ENCODE data around the gene SNAP25. TPM values are rescaled to one million over a fixed set of nuclear protein-coding genes. Genes with fewer than 3 reads are reported as not detected.

Gene SNAP25
- total and polyA plus RNA-seq, 2 donors (not counting 1 experiment from before 2014, with no cell fraction given) = 0.27 TPM; not detected in 1

DNA sequence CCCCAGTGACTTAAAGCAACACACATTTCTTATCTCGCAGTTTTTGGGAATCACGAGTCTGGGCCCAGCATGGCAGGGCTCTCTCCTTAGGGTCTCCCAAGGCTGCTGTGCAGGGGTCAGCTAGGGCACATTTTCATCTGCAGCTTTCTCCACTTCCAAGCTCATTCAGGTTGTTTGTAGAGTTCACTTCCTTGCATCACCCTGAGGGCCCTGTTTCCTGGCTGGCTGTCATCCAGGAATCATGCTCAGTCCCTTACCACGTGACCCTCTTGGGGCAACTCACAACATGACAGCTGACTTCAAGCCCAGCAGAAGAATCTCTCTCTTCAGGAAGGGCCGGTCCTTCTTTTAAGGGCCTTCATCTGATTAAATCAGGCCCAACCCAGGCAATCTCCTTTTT is 21.3 kb downstream of the SNAP25 start:
- no peaks in the 10 kb centered on the region for H4K20me1 ChIP-seq (ENCODE audit: control insufficient read depth, insufficient read depth, low read length, poor library complexity, severe bottlenecking)
- no peak for DNase-seq
- no peak overlapping the region for H3K4me2 ChIP-seq (replicated peaks; ENCODE audit: low read depth, low read length, poor library complexity, severe bottlenecking)
- ChIA-PET CTCF (no interaction called here), POLR2A (no interaction called here)
- Mint-ChIP-seq H3K27me3 (peaks cover 6% of the 10 kb centered on the region), H3K4me3 (no peak overlapping the region), H3K9me3 (ENCODE audit: insufficient read depth) (no peaks in the 10 kb centered on the region), H3K4me1 (no peaks in the 10 kb centered on the region), H3K27ac (no peak overlapping the region)
- H3K4me3 ChIP-seq (ENCODE audit: control extremely low read depth in 1 of 5, extremely low read depth in 1 of 5, insufficient read depth in 1 of 5, low read depth in 2 of 5, low read length in 4 of 5) = no peak overlapping the region
- 20% methylated on average over 4 of the region's 4 CpGs for WGBS (ENCODE audit: insufficient coverage)
- H3K27me3 ChIP-seq (replicated peaks in 1 of 4; ENCODE audit: control extremely low read depth in 1 of 4, control insufficient read depth in 3 of 4, insufficient read depth in 4 of 4, low read length in 3 of 4) = peaks cover 0 to 8% (median 0%) of the 10 kb centered on the region in 4 experiments
- H3K27ac ChIP-seq (ENCODE audit: low read length in 2 of 2) = no peak overlapping the region
- no peaks in the 10 kb centered on the region for H3K9me3 ChIP-seq (ENCODE audit: control extremely low read depth in 1 of 3, control insufficient read depth in 2 of 3, insufficient read depth in 1 of 3, low read length in 2 of 3)
- H3K4me1 ChIP-seq (ENCODE audit: control insufficient read depth in 2 of 2, insufficient read depth in 2 of 2, low read length in 2 of 2) = no peaks in the 10 kb centered on the region
- no peak overlapping the region for H3K9ac ChIP-seq (ENCODE audit: low read length)
- no peak overlapping the region for H2AFZ ChIP-seq (ENCODE audit: insufficient read depth, low read depth, low read length, poor library complexity, severe bottlenecking)
- no peaks in the 10 kb centered on the region for H3K36me3 ChIP-seq (replicated peaks in 1 of 2; ENCODE audit: control extremely low read depth in 1 of 2, control insufficient read depth in 1 of 2, extremely low read depth in 1 of 2, insufficient read depth in 2 of 2, low read length in 1 of 2)
- ATAC-seq (ENCODE audit: low read depth) = no peak
- H3K79me2 ChIP-seq (ENCODE audit: control insufficient read depth, insufficient read depth, low read length) = no peaks in the 10 kb centered on the region
- TF ChIP-seq, protein P1, sequence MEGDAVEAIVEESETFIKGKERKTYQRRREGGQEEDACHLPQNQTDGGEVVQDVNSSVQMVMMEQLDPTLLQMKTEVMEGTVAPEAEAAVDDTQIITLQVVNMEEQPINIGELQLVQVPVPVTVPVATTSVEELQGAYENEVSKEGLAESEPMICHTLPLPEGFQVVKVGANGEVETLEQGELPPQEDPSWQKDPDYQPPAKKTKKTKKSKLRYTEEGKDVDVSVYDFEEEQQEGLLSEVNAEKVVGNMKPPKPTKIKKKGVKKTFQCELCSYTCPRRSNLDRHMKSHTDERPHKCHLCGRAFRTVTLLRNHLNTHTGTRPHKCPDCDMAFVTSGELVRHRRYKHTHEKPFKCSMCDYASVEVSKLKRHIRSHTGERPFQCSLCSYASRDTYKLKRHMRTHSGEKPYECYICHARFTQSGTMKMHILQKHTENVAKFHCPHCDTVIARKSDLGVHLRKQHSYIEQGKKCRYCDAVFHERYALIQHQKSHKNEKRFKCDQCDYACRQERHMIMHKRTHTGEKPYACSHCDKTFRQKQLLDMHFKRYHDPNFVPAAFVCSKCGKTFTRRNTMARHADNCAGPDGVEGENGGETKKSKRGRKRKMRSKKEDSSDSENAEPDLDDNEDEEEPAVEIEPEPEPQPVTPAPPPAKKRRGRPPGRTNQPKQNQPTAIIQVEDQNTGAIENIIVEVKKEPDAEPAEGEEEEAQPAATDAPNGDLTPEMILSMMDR (IDR thresholded peaks at IDR 0.05) = no peak
- no peak for TF ChIP-seq EZH2 (IDR thresholded peaks at IDR 0.05; ENCODE audit: borderline replicate concordance, insufficient read depth, low read depth, low read length, poor library complexity, severe bottlenecking)
- intact Hi-C loops (cut with micrococcal nuclease) = no loop called here

DNA sequence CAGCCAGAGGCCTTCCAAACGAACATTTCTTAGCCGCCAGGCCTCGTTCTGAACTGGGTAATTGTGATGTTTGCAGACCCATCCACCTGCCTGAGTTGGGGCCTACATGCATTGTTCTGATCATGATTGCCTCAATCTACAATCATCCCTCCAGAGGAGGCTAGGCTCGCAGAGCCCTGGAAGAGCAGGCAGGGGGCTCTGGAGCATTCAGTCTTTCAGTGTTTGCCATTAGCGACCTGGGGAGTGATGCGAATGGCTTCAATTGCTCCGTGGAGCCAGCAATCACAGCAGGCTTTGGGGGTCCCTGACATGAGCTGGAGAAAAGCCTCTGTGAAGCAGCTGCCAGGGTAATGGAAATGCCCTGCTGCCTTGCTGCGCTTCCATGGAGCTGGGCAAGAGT is 22.0 kb downstream of the SNAP25 start:
- no peaks in the 10 kb centered on the region for H3K9me3 ChIP-seq (ENCODE audit: control extremely low read depth in 1 of 3, control insufficient read depth in 2 of 3, insufficient read depth in 1 of 3, low read length in 2 of 3)
- H4K20me1 ChIP-seq (ENCODE audit: control insufficient read depth, insufficient read depth, low read length, poor library complexity, severe bottlenecking) = no peaks in the 10 kb centered on the region
- no peak overlapping the region for H3K4me3 ChIP-seq (ENCODE audit: control extremely low read depth in 1 of 5, extremely low read depth in 1 of 5, insufficient read depth in 1 of 5, low read depth in 2 of 5, low read length in 4 of 5)
- peaks cover 3% of the 10 kb centered on the region for H3K27me3 Mint-ChIP-seq
- CTCF ChIA-PET = no interaction called here
- H3K27ac ChIP-seq (ENCODE audit: low read length in 2 of 2) = no peak overlapping the region
- H3K36me3 ChIP-seq (replicated peaks in 1 of 2; ENCODE audit: control extremely low read depth in 1 of 2, control insufficient read depth in 1 of 2, extremely low read depth in 1 of 2, insufficient read depth in 2 of 2, low read length in 1 of 2) = no peaks in the 10 kb centered on the region
- H3K4me3 Mint-ChIP-seq = no peak overlapping the region
- 89% methylated on average over 8 of the region's 8 CpGs for WGBS (ENCODE audit: insufficient coverage)
- H3K9ac ChIP-seq (ENCODE audit: low read length) = no peak overlapping the region
- no peak overlapping the region for H3K4me2 ChIP-seq (replicated peaks; ENCODE audit: low read depth, low read length, poor library complexity, severe bottlenecking)
- H3K79me2 ChIP-seq (ENCODE audit: control insufficient read depth, insufficient read depth, low read length) = no peaks in the 10 kb centered on the region
- TF ChIP-seq, protein P1 (IDR thresholded peaks at IDR 0.05) = no peak
- no peak for TF ChIP-seq EZH2 (IDR thresholded peaks at IDR 0.05; ENCODE audit: borderline replicate concordance, insufficient read depth, low read depth, low read length, poor library complexity, severe bottlenecking)
- H3K27me3 ChIP-seq (replicated peaks in 1 of 4; ENCODE audit: control extremely low read depth in 1 of 4, control insufficient read depth in 3 of 4, insufficient read depth in 4 of 4, low read length in 3 of 4) = peaks cover 0 to 8% (median 0%) of the 10 kb centered on the region in 4 experiments
- no peaks in the 10 kb centered on the region for H3K9me3 Mint-ChIP-seq (ENCODE audit: insufficient read depth)
- H3K4me1 Mint-ChIP-seq = no peaks in the 10 kb centered on the region
- ATAC-seq (ENCODE audit: low read depth) = no peak
- no peaks in the 10 kb centered on the region for H3K4me1 ChIP-seq (ENCODE audit: control insufficient read depth in 2 of 2, insufficient read depth in 2 of 2, low read length in 2 of 2)
- POLR2A ChIA-PET = no interaction called here
- intact Hi-C loops (cut with micrococcal nuclease) = no loop called here
- no peak overlapping the region for H2AFZ ChIP-seq (ENCODE audit: insufficient read depth, low read depth, low read length, poor library complexity, severe bottlenecking)
- no peak overlapping the region for H3K27ac Mint-ChIP-seq
- no peak for DNase-seq

All from B cell (primary cell).